ENCODE measurements around the gene EAF1.
"Not testable (repeated sequence)": the region's sequence is repeated elsewhere in the genome, so short reads cannot be mapped to it uniquely, and the experiment has no call there.

Gene EAF1

DNA sequence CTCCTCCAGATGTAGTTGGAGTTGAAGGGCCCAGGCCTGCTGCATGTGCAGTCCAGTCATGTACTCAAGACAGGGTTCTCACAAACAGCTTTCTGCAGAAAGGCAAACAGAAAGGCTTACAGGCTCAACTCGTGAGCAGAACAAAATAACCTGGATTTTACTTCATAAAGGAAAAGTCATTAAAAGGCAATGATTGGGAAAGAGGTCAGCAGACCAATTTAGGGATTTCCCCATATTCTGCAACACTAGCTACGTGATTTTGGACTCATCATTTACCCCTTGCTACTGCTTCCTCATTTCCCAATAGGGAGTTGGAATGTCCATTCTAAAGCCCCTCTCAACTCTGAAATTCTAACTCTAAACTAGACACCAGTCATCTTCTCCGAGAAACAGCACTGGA lies 18.2 kb upstream of the EAF1 start:
- DNase-seq: no peak

DNA sequence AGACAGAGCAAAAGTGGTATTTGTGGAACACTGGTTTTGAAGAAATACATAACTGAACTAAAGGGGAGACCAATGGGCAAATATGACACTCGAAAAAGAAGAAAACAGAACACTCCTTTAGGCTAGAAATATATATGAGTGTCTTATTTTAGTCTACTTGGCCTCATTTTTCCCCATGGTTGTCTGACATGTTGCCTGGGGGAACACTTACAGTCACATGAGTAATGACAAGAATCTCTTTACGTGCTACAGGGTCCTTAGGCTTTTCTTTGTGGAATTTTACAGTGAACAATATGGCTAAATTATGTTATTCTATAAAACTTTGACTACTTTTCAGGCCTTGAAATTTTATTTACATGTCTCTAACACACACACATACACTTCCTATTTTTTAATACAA lies 17.6 kb upstream of the EAF1 start:
- no peak for DNase-seq

DNA sequence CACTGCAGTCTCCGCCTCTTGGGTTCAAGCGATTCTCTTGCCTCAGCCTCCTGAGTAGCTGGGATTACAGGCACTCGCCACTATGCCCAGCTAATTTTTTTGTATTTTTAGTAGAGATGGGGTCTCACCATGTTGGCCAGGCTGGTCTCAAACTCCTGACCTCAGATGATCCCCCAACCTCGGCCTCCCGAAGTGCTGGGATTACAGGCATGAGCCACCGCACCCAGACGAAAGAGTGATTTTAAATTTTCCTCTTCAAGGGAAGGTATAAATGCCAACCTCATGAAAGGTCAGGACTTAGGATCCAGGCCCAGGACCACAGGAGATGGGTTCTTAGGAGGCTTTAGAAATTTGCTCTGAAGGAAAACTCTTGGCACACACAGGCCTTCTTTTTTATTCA lies 16.4 kb upstream of the EAF1 start:
- DNase-seq: not testable (repeated sequence)

DNA sequence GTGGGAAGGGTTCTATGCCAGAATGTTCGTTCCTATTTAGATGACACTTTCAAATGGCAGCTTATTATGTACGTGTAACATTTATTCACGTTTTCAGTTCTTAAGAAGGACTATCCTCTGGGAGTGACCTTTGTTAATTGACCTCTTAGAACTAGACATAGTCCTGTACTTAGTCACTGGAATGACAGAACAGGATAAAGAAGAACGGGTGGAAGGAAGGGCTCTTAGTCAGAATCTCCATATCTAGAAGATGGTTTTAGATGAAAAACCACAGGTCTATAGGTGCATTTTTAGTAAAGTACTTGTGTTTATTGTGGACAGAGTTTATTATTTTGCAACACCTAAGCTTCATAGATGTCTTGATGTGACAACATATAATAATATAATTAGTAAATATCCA lies 6.5 kb upstream of the EAF1 start:
- DNase-seq: no peak

- no peak for DNase-seq
Observed at GRCh38 chr3:15426579-15427118, 749 bp upstream of the EAF1 start.

GRCh38 chr3:15427981-15428380 lies 583 bp downstream of the EAF1 start:
- no peak for DNase-seq

GRCh38 chr3:15428539-15428938 lies 1.1 kb downstream of the EAF1 start:
- peak; percentile 5 for DNase-seq

- DNase-seq: no peak
Observed at GRCh38 chr3:15429080-15429479, 1.7 kb downstream of the EAF1 start.

GRCh38 chr3:15430624-15431023 lies 3.2 kb downstream of the EAF1 start:
- no peak for DNase-seq

GRCh38 chr3:15431256-15431837 lies 3.9 kb downstream of the EAF1 start:
- DNase-seq: no peak

- no peak for DNase-seq
Observed at GRCh38 chr3:15433531-15433930, 6.1 kb downstream of the EAF1 start.

DNA sequence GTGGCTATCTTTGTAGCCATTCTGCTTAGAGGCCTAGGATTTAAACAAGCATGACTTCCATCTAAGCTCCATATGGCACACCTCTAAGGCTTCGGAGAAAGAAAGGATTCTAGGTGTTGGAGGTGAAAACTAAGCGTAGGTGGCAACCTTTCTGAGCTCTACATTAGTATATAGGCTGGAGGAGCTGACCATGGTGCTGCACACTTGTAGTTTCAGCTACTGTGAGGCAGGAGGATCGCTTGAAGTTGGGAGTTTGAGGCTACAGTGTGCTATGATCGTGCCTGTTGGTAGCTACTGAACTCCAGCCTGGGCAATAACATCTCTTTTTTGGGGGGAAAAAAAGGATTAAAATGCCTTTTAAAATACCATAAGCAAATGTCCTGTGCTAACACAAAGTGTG lies 7.4 kb downstream of the EAF1 start:
- no peak for DNase-seq

DNA sequence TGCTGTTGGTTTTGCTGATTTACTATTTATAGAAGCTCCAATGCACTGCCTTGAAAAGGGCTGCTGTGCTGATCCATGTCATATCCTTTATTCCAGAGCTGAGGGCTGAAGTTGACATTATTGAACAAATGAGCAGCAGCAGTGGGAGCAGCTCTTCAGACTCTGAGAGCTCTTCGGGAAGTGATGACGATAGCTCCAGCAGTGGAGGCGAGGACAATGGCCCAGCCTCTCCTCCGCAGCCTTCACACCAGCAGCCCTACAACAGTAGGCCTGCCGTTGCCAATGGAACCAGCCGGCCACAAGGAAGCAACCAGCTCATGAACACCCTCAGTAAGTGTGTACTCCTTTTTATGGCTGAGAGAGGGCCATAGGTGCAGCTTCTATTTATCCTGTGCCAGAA lies 8.8 kb downstream of the EAF1 start:
- DNase-seq: no peak

DNA sequence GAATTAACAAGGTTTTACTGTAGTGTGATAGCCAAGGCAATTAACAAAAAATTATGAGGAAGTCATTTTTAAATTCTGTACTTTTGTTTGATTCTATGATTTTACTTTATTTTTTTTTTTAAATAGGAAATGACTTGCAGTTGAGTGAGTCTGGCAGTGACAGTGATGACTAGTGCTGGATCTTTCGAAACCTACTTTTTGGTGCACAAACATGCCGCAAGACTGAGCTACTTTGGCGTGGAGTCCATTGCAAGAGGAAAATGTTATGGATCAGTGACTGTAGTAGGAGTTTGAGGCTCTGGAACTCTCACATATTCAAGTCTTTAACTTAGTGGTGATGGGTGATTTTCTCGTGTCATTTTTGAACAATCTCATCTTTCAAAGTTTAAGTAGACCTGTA lies 11.6 kb downstream of the EAF1 start:
- no peak for DNase-seq

DNA sequence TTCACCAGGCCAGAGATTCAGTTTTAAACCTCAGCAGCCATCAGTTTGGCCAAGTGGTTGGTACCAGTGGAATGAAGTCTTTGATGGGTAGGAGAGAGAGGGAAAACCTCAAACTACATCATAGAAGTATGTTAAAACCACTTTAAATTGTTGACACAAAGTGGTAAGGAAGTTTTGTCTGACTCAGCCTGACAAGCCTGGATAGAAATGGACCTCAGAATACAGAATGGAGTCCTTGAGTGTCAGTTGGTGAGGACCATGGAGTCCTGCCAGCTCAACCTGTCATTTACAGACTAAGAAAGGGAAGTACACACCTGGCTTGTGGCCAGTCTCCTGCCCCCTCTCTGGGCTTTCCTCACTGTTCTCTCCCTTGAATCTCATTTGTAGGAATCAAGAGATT lies 12.1 kb downstream of the EAF1 start:
- DNase-seq: no peak

DNA sequence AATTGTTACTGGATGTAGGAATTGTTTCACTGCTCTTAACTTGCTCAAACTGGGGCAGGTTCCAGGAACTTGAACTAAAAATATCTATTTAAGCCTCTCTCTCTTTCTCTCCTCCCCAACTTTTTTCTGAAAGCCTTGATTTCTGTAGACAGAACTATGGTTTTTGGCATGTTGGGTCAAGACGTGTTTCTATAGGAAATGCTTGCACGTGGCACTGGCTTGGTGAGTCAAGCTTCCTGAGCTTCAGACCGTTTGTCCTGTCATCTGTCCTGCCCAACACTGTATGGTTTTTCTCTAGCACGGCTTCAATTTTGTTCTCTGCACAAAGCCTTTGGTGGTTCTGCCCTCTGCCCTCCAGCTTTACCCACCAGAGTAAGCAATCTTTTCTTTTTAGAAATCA lies 13.5 kb downstream of the EAF1 start:
- no peak for DNase-seq

DNA sequence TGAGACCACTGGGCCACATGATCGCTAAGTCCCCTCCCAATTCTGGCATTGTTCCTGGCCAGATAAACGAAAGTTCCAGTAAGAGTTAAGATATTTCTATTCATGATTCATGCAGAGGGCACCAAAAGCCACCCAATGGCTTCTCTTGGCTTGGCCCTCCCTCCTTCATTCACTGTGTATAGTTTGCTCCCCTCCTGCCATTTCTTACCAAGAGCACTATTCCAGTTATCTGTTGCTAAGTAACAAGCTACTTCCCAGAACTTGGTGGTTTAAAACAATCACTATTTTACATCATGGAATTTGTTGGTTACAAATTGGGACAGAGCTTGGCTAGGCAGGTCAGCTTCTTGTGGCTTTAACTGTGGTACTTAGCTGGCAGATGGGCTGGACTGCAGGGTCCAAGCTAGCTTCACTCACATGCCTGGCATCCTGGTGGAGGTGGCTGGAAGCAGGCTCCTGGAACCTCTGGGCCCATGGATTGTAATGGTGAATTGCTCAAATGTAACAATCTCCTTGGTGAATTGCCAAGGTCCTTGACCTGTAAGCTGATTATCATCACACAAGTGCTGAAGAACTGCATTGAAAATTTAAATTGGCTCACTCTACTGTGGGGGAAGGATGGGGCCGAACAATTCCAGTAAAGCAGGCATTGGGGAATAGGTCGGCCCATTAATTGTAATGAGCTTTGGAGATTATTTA lies 16.6 kb downstream of the EAF1 start:
- no peak for DNase-seq

DNA sequence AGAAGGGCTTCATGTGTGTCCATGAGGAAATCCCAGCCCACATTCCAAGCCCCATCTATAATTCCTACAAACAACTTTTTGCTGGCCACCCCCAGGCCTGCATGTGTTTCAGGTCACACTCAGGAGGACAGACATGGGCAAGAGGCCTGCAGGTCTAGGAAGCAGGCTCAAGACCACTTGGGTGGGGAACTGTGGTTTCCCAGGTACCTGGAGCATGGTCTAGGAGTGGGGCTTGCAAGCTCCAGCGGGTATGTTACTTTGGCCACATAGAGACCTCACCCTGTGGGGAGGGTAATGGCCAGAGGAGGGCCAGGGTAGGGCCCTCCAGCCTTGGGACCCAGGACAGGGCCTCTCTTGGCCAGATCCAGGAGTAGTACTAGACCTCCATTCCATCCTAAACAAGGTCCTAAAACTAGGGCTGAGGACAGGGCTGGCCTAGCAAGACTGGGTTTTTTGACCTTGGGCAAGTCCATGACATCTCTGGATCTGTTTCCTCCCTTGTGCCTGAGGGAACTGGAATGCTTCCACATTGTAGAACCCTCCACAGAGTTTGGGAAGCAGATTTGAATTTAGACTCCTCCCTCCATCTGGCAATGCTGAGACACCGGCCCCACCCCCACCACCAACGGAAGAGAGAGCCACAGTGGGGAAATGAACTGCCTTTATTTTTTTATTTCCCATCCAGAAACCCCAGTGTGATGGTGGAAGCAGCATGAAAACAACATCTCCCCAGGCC lies 22.3 kb downstream of the EAF1 start:
- no peak for DNase-seq

GRCh38 chr3:15450438-15451215 lies 23.2 kb downstream of the EAF1 start:
- DNase-seq: no peak

GRCh38 chr3:15451216-15452113 lies 24.1 kb downstream of the EAF1 start:
- no peak for DNase-seq

- DNase-seq: no peak
Observed at GRCh38 chr3:15452156-15452555, 24.8 kb downstream of the EAF1 start.

DNA sequence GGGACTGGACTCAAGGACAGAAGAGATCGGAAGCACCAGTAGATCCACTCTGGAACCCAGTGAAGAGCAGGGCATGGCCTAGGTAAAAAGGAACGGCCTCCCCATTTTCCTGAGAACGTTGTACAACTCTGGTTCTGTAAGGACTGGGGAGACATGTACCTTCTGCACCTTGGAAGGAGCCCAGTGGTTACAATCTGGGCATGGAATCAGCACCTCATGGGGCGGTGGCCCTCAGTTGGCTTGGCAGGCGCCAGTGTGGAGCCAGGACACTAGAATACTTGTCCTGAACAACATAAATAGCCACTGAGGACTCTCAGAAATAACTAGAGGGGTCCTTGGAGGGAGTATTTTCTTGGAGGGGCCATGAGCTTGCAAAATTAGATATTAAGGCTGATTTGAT lies 25.6 kb downstream of the EAF1 start:
- DNase-seq: no peak
